GM19397 (cell line): Measurements from ENCODE around the gene ASCC2.

Source experiments
- ATAC-seq: cut with Tn5 transposase; IDR thresholded peaks from one replicate; pipeline ENCODE4 v1.9.1; 2021; ENCODE audit warnings: mild to moderate bottlenecking, moderate library complexity; ENCODE audit not compliant: unreplicated experiment

Gene ASCC2

GRCh38 chr22:29788339-29789279, 49.5 kb downstream of the ASCC2 start:
- no peak for ATAC-seq

- no peak for ATAC-seq
Measured at GRCh38 chr22:29787371-29787980, 50.6 kb downstream of the ASCC2 start.

GRCh38 chr22:29786031-29786430, 52.0 kb downstream of the ASCC2 start:
- ATAC-seq = no peak

GRCh38 chr22:29784451-29785361, 53.4 kb downstream of the ASCC2 start:
- ATAC-seq = no peak

- ATAC-seq = no peak
Measured at GRCh38 chr22:29782061-29782845, 55.8 kb downstream of the ASCC2 start.

- no peak for ATAC-seq
Measured at GRCh38 chr22:29780748-29781676, 57.1 kb downstream of the ASCC2 start.

GRCh38 chr22:29780220-29780619, 57.9 kb downstream of the ASCC2 start:
- ATAC-seq = no peak

- ATAC-seq = no peak
Measured at GRCh38 chr22:29773233-29773632, 64.8 kb downstream of the ASCC2 start.

GRCh38 chr22:29772170-29772641, 65.9 kb downstream of the ASCC2 start:
- no peak for ATAC-seq

- ATAC-seq = no peak
Measured at GRCh38 chr22:29769723-29770321, 68.3 kb downstream of the ASCC2 start.

- no peak for ATAC-seq
Measured at GRCh38 chr22:29768052-29768693, 69.9 kb downstream of the ASCC2 start.

GRCh38 chr22:29767171-29768051, 70.7 kb downstream of the ASCC2 start, which contains the start of gene UQCR10:
Gene UQCR10 (plus strand): TSS chr22:29767369. CDS start chr22:29767399, 30 bp downstream.
- peak; percentile 73 for ATAC-seq

GRCh38 chr22:29766632-29767170, 71.4 kb downstream of the ASCC2 start, which contains the start of gene ZMAT5:
Gene ZMAT5 (minus strand): TSS chr22:29767007. CDS start chr22:29748544, 18,463 bp downstream.
- peak; percentile 85 for ATAC-seq

GRCh38 chr22:29765905-29766631, 72.0 kb downstream of the ASCC2 start:
- peak; percentile 18 for ATAC-seq

GRCh38 chr22:29762263-29762662, 75.8 kb downstream of the ASCC2 start:
- ATAC-seq = no peak

- ATAC-seq = no peak
Measured at GRCh38 chr22:29758959-29759358, 79.1 kb downstream of the ASCC2 start.
